ENCODE measurements around the gene NRAP. TPM values are rescaled to one million over a fixed set of nuclear protein-coding genes. Genes with fewer than 3 reads are reported as not detected.
A peak's percentile ranks its signal among the peaks of the same experiment; 100 is the strongest.

NRAP gene
- total RNA-seq, 1 experiment from 2014 or later, result 0.05 TPM

DNA sequence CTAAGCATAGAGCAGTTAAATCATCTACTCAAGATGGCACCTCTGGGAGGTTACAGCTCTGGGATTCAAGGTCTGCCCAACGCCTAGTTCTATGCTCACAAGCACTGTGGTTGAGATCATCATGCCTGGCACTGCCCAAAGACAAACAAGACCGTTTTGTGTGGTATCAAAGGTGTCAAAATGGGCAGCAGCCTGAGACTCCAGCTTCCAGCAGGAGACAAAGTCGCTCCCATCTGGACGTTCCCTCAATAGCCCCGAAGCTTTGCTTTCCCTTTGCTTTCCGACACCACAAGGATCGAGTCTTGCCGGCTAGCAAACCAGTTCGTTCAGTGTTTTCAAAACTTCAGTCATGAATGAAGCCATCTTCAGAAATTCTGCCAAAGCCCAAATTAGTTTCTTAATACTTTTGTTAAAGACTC, 105.9 kb downstream of the NRAP start:
- H3K27me3 ChIP-seq (replicated peaks; ENCODE audit: control insufficient read depth, insufficient read depth, low read length), result no peaks in the 10 kb centered on the region
- H3K36me3 ChIP-seq (ENCODE audit: control insufficient read depth, insufficient read depth, low read length), result no peaks in the 10 kb centered on the region; the same call in 1 of the 2 replicates
- intact Hi-C loops (cut with micrococcal nuclease; ENCODE audit: unreplicated experiment), result no loop called here
- DNase-seq, result no peak
- TF ChIP-seq, protein P1, sequence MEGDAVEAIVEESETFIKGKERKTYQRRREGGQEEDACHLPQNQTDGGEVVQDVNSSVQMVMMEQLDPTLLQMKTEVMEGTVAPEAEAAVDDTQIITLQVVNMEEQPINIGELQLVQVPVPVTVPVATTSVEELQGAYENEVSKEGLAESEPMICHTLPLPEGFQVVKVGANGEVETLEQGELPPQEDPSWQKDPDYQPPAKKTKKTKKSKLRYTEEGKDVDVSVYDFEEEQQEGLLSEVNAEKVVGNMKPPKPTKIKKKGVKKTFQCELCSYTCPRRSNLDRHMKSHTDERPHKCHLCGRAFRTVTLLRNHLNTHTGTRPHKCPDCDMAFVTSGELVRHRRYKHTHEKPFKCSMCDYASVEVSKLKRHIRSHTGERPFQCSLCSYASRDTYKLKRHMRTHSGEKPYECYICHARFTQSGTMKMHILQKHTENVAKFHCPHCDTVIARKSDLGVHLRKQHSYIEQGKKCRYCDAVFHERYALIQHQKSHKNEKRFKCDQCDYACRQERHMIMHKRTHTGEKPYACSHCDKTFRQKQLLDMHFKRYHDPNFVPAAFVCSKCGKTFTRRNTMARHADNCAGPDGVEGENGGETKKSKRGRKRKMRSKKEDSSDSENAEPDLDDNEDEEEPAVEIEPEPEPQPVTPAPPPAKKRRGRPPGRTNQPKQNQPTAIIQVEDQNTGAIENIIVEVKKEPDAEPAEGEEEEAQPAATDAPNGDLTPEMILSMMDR (IDR thresholded peaks at IDR 0.05; ENCODE audit: insufficient read depth in 1 of 2, low read depth in 1 of 2, low read length in 1 of 2, severe bottlenecking in 1 of 2, unreplicated experiment in 1 of 2), result no peak
- Mint-ChIP-seq H3K27ac (ENCODE audit: unreplicated experiment) (peak overlapping the region; percentile 67), H3K9me3 (ENCODE audit: unreplicated experiment) (no peaks in the 10 kb centered on the region), H3K27me3 (ENCODE audit: insufficient read depth, unreplicated experiment) (no peaks in the 10 kb centered on the region), H3K4me3 (ENCODE audit: unreplicated experiment) (no peak overlapping the region), H3K4me1 (ENCODE audit: low read depth, unreplicated experiment) (peaks cover 62% of the 10 kb centered on the region), H3K36me3 (ENCODE audit: insufficient read depth, unreplicated experiment) (peaks cover 7% of the 10 kb centered on the region)
- H3K9me3 ChIP-seq, result no peaks in the 10 kb centered on the region
- no TSS peak for BruUV-seq (replicated peaks)
- POLR2A ChIA-PET, result interaction anchor here (0.5 kb wide), 1 partner anchor 57 kb away, joined by 7 read pairs; no protein-coding TSS in a partner anchor
- no peak overlapping the region for H3K4me3 ChIP-seq (ENCODE audit: low read depth, low read length)
- CTCF ChIA-PET, result interaction anchor here (0.6 kb wide), 1 partner anchor 106 kb away, joined by 4 read pairs; no protein-coding TSS in a partner anchor
- H3K4me1 ChIP-seq, result peaks cover 87% of the 10 kb centered on the region

DNA sequence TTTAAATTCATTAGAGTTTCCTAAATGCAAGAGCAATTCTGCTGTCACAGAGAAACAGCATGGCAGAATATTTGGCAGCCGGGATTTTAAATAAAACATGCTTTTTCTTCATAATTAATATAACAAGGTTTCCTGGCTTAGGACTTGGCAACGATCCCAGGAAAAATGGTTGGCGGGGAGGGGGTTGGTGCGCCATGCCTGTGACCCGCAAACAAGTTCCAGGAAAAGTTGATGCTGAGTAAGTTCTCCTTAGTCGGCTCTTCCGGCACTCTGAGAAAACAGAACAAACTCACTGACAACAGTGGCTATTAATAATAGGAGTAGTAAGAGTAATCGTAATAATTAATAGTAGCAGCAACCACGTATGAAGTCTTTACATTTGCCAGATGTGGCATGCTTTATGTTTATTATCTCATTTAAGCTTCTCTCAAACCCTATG, 106.4 kb downstream of the NRAP start:
- ChIA-PET CTCF (interaction anchor here (0.6 kb wide), 1 partner anchor 105 kb away, joined by 4 read pairs; no protein-coding TSS in a partner anchor), POLR2A (no interaction called here)
- no peak for DNase-seq
- Mint-ChIP-seq H3K36me3 (ENCODE audit: insufficient read depth, unreplicated experiment) (peaks cover 7% of the 10 kb centered on the region), H3K9me3 (ENCODE audit: unreplicated experiment) (no peaks in the 10 kb centered on the region), H3K27me3 (ENCODE audit: insufficient read depth, unreplicated experiment) (no peaks in the 10 kb centered on the region), H3K4me1 (ENCODE audit: low read depth, unreplicated experiment) (peaks cover 62% of the 10 kb centered on the region), H3K4me3 (ENCODE audit: unreplicated experiment) (no peak overlapping the region), H3K27ac (ENCODE audit: unreplicated experiment) (peak overlapping the region; percentile 67)
- Histone ChIP-seq H3K4me3 (ENCODE audit: low read depth, low read length) (no peak overlapping the region), H3K27me3 (replicated peaks; ENCODE audit: control insufficient read depth, insufficient read depth, low read length) (no peaks in the 10 kb centered on the region), H3K4me1 (peaks cover 87% of the 10 kb centered on the region), H3K36me3 (ENCODE audit: control insufficient read depth, insufficient read depth, low read length) (no peaks in the 10 kb centered on the region; the same call in 1 of the 2 replicates), H3K9me3 (no peaks in the 10 kb centered on the region)
- TF ChIP-seq, protein P1 (IDR thresholded peaks at IDR 0.05; ENCODE audit: insufficient read depth in 1 of 2, low read depth in 1 of 2, low read length in 1 of 2, severe bottlenecking in 1 of 2, unreplicated experiment in 1 of 2), result no peak
- BruUV-seq (replicated peaks), result no TSS peak
- intact Hi-C loops (cut with micrococcal nuclease; ENCODE audit: unreplicated experiment), result no loop called here

DNA sequence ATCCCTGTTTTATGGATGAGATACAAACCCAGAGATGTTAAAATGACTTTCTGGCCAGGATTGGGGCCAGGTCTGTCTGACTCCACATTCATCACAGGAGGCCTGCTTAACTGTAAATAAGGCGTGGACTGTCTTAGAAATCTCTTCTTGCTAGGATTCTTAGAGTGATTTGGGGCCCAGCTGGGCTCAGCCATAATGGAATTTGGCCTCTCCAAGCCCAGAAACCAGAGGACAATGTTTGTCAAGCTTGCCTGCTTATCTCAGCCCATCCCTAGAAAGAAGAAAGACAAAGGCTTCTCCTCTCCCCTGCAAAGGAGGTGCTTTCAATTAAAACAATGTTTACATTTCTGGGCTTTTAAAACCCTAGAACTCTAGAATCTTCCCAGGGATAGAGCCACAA, 108.1 kb downstream of the NRAP start:
- POLR2A ChIA-PET, result no interaction called here
- peak overlapping the region; percentile 99 for H3K27ac Mint-ChIP-seq (ENCODE audit: unreplicated experiment)
- TF ChIP-seq, protein P1 (IDR thresholded peaks at IDR 0.05; ENCODE audit: insufficient read depth in 1 of 2, low read depth in 1 of 2, low read length in 1 of 2, severe bottlenecking in 1 of 2, unreplicated experiment in 1 of 2), result no peak
- intact Hi-C loops (cut with micrococcal nuclease; ENCODE audit: unreplicated experiment), result loop anchor here (1.0 kb wide), 1 partner anchor 14 kb away; no protein-coding TSS in a partner anchor
- H3K27me3 Mint-ChIP-seq (ENCODE audit: insufficient read depth, unreplicated experiment), result no peaks in the 10 kb centered on the region
- CTCF ChIA-PET, result interaction anchor here (0.9 to 1.0 kb wide), 3 partner anchors 8 to 171 kb away, joined by 3 read pairs; no protein-coding TSS in a partner anchor
- peak; percentile 81 to 89 for DNase-seq
- H3K4me1 ChIP-seq, result peaks cover 84% of the 10 kb centered on the region
- H3K36me3 Mint-ChIP-seq (ENCODE audit: insufficient read depth, unreplicated experiment), result peaks cover 7% of the 10 kb centered on the region
- BruUV-seq (replicated peaks), result no TSS peak
- peak overlapping the region; percentile 65 for H3K4me3 Mint-ChIP-seq (ENCODE audit: unreplicated experiment)
- H3K9me3 ChIP-seq, result no peaks in the 10 kb centered on the region
- H3K36me3 ChIP-seq (ENCODE audit: control insufficient read depth, insufficient read depth, low read length), result no peaks in the 10 kb centered on the region; the same call in 1 of the 2 replicates
- H3K4me1 Mint-ChIP-seq (ENCODE audit: low read depth, unreplicated experiment), result peaks cover 62% of the 10 kb centered on the region
- H3K27me3 ChIP-seq (replicated peaks; ENCODE audit: control insufficient read depth, insufficient read depth, low read length), result no peaks in the 10 kb centered on the region
- no peak overlapping the region for H3K4me3 ChIP-seq (ENCODE audit: low read depth, low read length)
- peaks cover 5% of the 10 kb centered on the region for H3K9me3 Mint-ChIP-seq (ENCODE audit: unreplicated experiment)

All from Caco-2 (cell line).